ENCODE data around the gene ZNF383. TPM values are rescaled to one million over a fixed set of nuclear protein-coding genes. Genes with fewer than 3 reads are reported as not detected.

The ZNF383 gene
- 2.0 and 2.2 TPM in 2 replicates for total RNA-seq

DNA sequence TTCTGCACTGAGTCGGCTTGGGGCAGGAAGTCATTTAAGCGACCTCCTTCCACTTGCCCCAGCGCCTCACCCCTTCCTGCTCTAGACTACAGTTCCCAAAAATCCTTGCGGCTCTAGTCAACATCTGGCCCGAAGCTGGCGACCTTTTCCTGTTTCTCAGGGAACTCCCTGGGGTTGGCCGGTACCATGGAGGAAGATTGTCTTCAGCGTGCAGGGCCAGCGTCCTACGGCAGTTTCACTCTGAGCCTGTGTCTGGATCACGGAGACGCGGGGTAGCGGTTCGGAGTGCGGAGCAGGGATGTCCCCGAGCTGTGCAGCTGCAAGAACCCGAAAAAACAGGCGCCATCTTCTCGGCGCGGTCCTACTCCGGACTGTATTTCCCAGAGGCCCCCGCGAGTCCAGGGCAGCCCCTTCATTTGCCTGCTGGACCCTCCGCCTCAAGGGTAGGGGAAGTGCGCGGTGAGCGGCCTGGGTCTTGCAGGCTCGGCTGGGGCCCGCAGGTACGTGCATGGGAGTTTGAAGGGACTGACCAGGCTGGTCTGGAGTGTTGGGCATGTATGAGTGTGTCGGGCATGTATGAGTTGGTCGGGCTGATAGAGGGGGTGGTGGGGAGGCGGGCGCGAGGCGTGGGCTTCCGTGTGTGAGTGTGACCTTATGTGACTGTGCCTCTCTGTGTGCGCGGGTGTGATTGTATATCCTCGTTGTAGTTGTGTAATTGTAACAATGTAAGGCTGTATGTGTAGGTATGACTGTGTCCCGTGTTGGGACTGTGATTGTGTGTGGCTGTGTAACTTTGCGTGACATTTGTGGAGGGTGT lies at the start of gene ZNF383:
Gene ZNF383, plus strand, starts transcription at position 440 of the 817 bp plus-strand sequence. CDS start 12,240 bp downstream, outside the sequence.

DNA sequence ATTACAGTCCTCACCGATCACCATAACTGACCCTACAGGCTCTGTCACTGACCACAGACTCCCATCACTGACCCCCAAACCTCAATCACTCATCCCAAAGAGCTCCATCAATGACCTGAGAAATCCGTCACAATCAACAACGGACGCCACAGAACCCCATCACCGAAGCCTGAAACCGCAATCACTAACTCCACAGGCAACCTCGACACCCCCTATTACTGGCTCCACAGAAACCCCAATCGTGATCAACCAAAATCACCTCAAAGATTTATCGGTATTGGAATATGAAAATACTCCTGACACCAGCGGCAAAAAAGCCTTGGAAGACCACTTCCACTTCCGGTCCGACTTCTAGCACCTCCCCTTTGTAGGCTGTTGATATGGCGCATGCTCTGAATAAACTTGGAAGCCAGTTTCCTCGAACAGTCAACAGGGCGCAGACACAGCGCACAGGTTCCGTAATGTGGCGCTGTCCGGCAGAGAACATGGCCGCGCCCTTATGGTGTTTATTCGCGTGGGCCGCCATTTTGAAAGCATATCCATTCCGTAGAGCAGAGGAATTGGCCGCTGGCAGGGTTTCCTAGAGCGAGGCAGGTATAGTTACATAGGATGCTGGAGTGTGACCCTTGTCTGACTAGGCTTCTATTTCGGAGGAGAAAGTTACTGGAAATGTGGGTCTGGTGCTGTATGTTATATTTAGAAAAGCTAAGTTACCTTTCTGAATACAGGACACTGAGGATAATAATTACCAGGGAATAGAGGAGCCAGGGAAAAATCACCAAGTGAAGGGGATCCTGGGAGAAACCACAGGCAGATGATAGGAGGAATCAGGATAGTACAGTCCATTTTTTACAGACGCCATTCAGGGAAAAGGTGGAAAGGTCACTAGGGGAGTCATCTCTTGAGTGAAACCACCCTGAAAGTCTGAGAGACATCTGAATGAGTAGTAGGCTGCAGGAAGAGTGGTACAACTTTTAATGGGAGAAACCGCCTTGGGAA lies 45.3 kb upstream of the ZNF383 start, which contains the start of gene ZNF585A:
Gene ZNF585A, minus strand, starts transcription at position 328 of the 999 bp plus-strand sequence. CDS start 2,785 bp downstream, outside the sequence.

Other genes with a start within 250 kb of the ZNF383 start
- 2.4 and 4.7 TPM in 2 replicates for gene ZNF420, start 139.8 kb upstream of the ZNF383 start, total RNA-seq
- 2.4 and 3.2 TPM in 2 replicates for gene ZNF585A, start 45.5 kb upstream of the ZNF383 start, total RNA-seq
- gene ZNF585B, start 7.7 kb upstream of the ZNF383 start, total RNA-seq, result 5.2 and 7.1 TPM in 2 replicates
- gene ZNF527, start 152.9 kb downstream of the ZNF383 start, total RNA-seq, result 1.5 and 2.5 TPM in 2 replicates
- gene ZNF569, start 249.2 kb downstream of the ZNF383 start, total RNA-seq, result 4.0 and 5.4 TPM in 2 replicates

Measured in bronchus fibroblast of lung (primary cell).